LNCaP clone FGC (cell line): Measurements from ENCODE around the gene FAM120C.

Experiments used
- DNase-seq: peaks from one replicate; pipeline ENCODE4 v3.0.0-alpha.2; 2011; ENCODE audit warnings: low read depth
- H3K4me3 ChIP-seq: 2 replicates; pipeline ENCODE4 v1.5.1; 2011; ENCODE audit warnings: mild to moderate bottlenecking, low read depth, low read length, control low read depth
- CTCF ChIP-seq: IDR thresholded peaks from 2 replicates; pipeline ENCODE4 v1.5.1; 2012; ENCODE audit warnings: mild to moderate bottlenecking; ENCODE audit not compliant: control insufficient read depth, insufficient read depth; ENCODE audit errors: extremely low read depth

The FAM120C gene

GRCh38 chrX:54166915-54167314, 16.1 kb downstream of the FAM120C start:
- no peak for DNase-seq

GRCh38 chrX:54157561-54157960, 25.5 kb downstream of the FAM120C start:
- no peak overlapping the region for H3K4me3 ChIP-seq
- no peak for TF ChIP-seq CTCF
- no peak for DNase-seq

More at GRCh38 chrX:54166915-54167314, 16.1 kb downstream of the FAM120C start:
- TF ChIP-seq CTCF = no peak
- no peak overlapping the region for H3K4me3 ChIP-seq

GRCh38 chrX:54134269-54134668, 48.8 kb downstream of the FAM120C start:
- H3K4me3 ChIP-seq = no peak overlapping the region
- TF ChIP-seq CTCF = no peak
- DNase-seq = no peak

GRCh38 chrX:54116391-54116790, 66.7 kb downstream of the FAM120C start:
- no peak for TF ChIP-seq CTCF
- no peak for DNase-seq

GRCh38 chrX:54093571-54093970, 89.5 kb downstream of the FAM120C start:
- DNase-seq = no peak
- no peak for TF ChIP-seq CTCF
- no peak overlapping the region for H3K4me3 ChIP-seq

More at GRCh38 chrX:54116391-54116790, 66.7 kb downstream of the FAM120C start:
- no peak overlapping the region for H3K4me3 ChIP-seq

GRCh38 chrX:54093159-54093558, 89.9 kb downstream of the FAM120C start:
- no peak for DNase-seq
- no peak overlapping the region for H3K4me3 ChIP-seq
- TF ChIP-seq CTCF = no peak

GRCh38 chrX:54090880-54091279, 92.2 kb downstream of the FAM120C start:
- no peak for TF ChIP-seq CTCF
- DNase-seq = no peak
- H3K4me3 ChIP-seq = no peak overlapping the region
